ENCODE measurements around the gene PTPRN2. TPM values are rescaled to one million over a fixed set of nuclear protein-coding genes. Genes with fewer than 3 reads are reported as not detected.

The PTPRN2 gene
- total and polyA plus RNA-seq, 2 donors (not counting 3 experiments of a cell fraction or from before 2014, with no cell fraction given), result 0.62 to 0.88 TPM

GRCh38 chr7:158103378-158103777 lies 484.2 kb downstream of the PTPRN2 start:
- FAIRE-seq (no peak), DNase-seq (ENCODE audit: low read depth, low spot score) (no peak)
- H3K36me3 ChIP-seq (ENCODE audit: control insufficient read depth in 2 of 2, extremely low read depth in 1 of 2, insufficient read depth in 2 of 2, low read length in 2 of 2), result no peaks in the 10 kb centered on the region
- no peak overlapping the region for H3K4me3 ChIP-seq (replicated peaks in 1 of 3; ENCODE audit: insufficient read depth in 1 of 3, low read depth in 1 of 3, low read length in 3 of 3)
- H3K27ac ChIP-seq (ENCODE audit: insufficient read depth, low read depth, low read length), result no peak overlapping the region
- H2AFZ ChIP-seq (ENCODE audit: low read depth, low read length), result no peak overlapping the region
- dilution Hi-C loops (cut with MboI; ENCODE audit: extremely low pct_ligation_motif_present, low sequenced_read_pairs), result no loop called here
- ChIA-PET POLR2A (no interaction called here), CTCF (no interaction called here)
- H3K9me3 ChIP-seq (replicated peaks; ENCODE audit: control insufficient read depth, insufficient read depth, low read length), result peaks cover 8% of the 10 kb centered on the region
- TF ChIP-seq POLR2AphosphoS5 (IDR thresholded peaks at IDR 0.05; ENCODE audit: insufficient read depth, low read depth, low read length) (no peak), POLR2A (IDR thresholded peaks at IDR 0.05; ENCODE audit: low read depth, low read length) (no peak)
- BruUV-seq (replicated peaks), result no TSS peak
- H3K79me2 ChIP-seq (ENCODE audit: control insufficient read depth, insufficient read depth, low read length), result no peaks in the 10 kb centered on the region
- H4K20me1 ChIP-seq (replicated peaks; ENCODE audit: control insufficient read depth, extremely low read depth, insufficient read depth, low read length), result no peaks in the 10 kb centered on the region
- no peak overlapping the region for H3K4me2 ChIP-seq (ENCODE audit: insufficient read depth, low read length)
- H3K27me3 ChIP-seq (ENCODE audit: control insufficient read depth in 2 of 2, insufficient read depth in 2 of 2, low read length in 2 of 2), result no peaks in the 10 kb centered on the region
- intact Hi-C loops (cut with micrococcal nuclease), result no loop called here
- no peaks in the 10 kb centered on the region for H3K4me1 ChIP-seq (ENCODE audit: control insufficient read depth, extremely low read depth, insufficient read depth, low read length)
- no peak overlapping the region for H3K9ac ChIP-seq (replicated peaks; ENCODE audit: extremely low read depth, insufficient read depth, low read length)
- H3K9me1 ChIP-seq (replicated peaks; ENCODE audit: control insufficient read depth, extremely low read depth, insufficient read depth, low read length), result no peaks in the 10 kb centered on the region

GRCh38 chr7:158102897-158103296 lies 484.7 kb downstream of the PTPRN2 start:
- Histone ChIP-seq H3K36me3 (ENCODE audit: control insufficient read depth in 2 of 2, extremely low read depth in 1 of 2, insufficient read depth in 2 of 2, low read length in 2 of 2) (no peaks in the 10 kb centered on the region), H3K4me2 (ENCODE audit: insufficient read depth, low read length) (no peak overlapping the region), H2AFZ (ENCODE audit: low read depth, low read length) (no peak overlapping the region), H3K9ac (replicated peaks; ENCODE audit: extremely low read depth, insufficient read depth, low read length) (no peak overlapping the region), H4K20me1 (replicated peaks; ENCODE audit: control insufficient read depth, extremely low read depth, insufficient read depth, low read length) (no peaks in the 10 kb centered on the region), H3K4me3 (replicated peaks in 1 of 3; ENCODE audit: insufficient read depth in 1 of 3, low read depth in 1 of 3, low read length in 3 of 3) (no peak overlapping the region), H3K27me3 (ENCODE audit: control insufficient read depth in 2 of 2, insufficient read depth in 2 of 2, low read length in 2 of 2) (no peaks in the 10 kb centered on the region), H3K9me3 (replicated peaks; ENCODE audit: control insufficient read depth, insufficient read depth, low read length) (peaks cover 8% of the 10 kb centered on the region), H3K27ac (ENCODE audit: insufficient read depth, low read depth, low read length) (no peak overlapping the region), H3K4me1 (ENCODE audit: control insufficient read depth, extremely low read depth, insufficient read depth, low read length) (no peaks in the 10 kb centered on the region), H3K79me2 (ENCODE audit: control insufficient read depth, insufficient read depth, low read length) (no peaks in the 10 kb centered on the region), H3K9me1 (replicated peaks; ENCODE audit: control insufficient read depth, extremely low read depth, insufficient read depth, low read length) (no peaks in the 10 kb centered on the region)
- dilution Hi-C loops (cut with MboI; ENCODE audit: extremely low pct_ligation_motif_present, low sequenced_read_pairs), result no loop called here
- TF ChIP-seq FOS (IDR thresholded peaks at IDR 0.05; ENCODE audit: borderline replicate concordance, insufficient read depth, low read length), result no peak
- no peak for TF ChIP-seq MAX (IDR thresholded peaks at IDR 0.05; ENCODE audit: insufficient read depth, insufficient read length)
- no peak for TF ChIP-seq POLR2AphosphoS5 (IDR thresholded peaks at IDR 0.05; ENCODE audit: insufficient read depth, low read depth, low read length)
- no peak for TF ChIP-seq MYC (IDR thresholded peaks at IDR 0.05; ENCODE audit: low read depth, low read length)
- no peak for FAIRE-seq
- POLR2A ChIA-PET, result no interaction called here
- intact Hi-C loops (cut with micrococcal nuclease), result no loop called here
- no TSS peak for BruUV-seq (replicated peaks)
- CTCF ChIA-PET, result no interaction called here
- no peak for DNase-seq (ENCODE audit: low read depth, low spot score)

All from endothelial cell of umbilical vein (primary cell).